GM12892 (cell line): ENCODE data around the gene NT5C1A.

Experiments used
- DNase-seq: peaks from one replicate; pipeline ENCODE4 v3.0.0; 2011; ENCODE audit not compliant: insufficient read length
- FAIRE-seq: peaks from 2 replicates; lab custom pipeline; 2011; peaks lifted over from hg19 to GRCh38; lab: Jason Lieb, UNC
- POLR2A ChIP-seq: IDR thresholded peaks from 2 replicates; pipeline ENCODE4 v1.6.1; 2011; ENCODE audit warnings: low read depth, low read length, control low read depth
- POLR2AphosphoS5 ChIP-seq: IDR thresholded peaks from 2 replicates; pipeline ENCODE4 v1.6.1; 2011; ENCODE audit warnings: low read depth, low read length, control low read depth
- TAF1 ChIP-seq: IDR thresholded peaks from 2 replicates; pipeline ENCODE4 v1.6.1; 2011; ENCODE audit warnings: low read depth, mild to moderate bottlenecking, control low read depth, low read length, borderline replicate concordance

The NT5C1A gene

DNA sequence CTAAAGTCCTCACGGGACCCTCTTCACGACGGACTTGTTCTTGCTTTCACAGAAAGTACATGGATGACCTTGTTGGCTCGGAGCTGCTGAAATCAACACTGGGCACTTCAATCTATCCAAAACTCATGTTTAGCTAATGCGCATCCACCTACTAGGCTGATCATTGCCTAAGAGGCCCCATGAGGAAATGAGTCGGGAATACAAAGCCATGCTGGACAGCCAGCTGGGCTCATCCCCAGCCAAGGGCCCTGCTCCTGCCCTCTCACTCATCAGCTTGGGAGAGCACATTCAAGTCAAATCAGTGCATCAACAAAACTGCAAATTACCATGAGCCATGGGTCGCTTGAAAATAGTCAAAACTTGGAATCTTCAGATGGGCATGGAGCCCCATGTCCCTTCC, 17.6 kb downstream of the NT5C1A start:
- DNase-seq: no peak
- no peak for TF ChIP-seq POLR2AphosphoS5
- FAIRE-seq: no peak

DNA sequence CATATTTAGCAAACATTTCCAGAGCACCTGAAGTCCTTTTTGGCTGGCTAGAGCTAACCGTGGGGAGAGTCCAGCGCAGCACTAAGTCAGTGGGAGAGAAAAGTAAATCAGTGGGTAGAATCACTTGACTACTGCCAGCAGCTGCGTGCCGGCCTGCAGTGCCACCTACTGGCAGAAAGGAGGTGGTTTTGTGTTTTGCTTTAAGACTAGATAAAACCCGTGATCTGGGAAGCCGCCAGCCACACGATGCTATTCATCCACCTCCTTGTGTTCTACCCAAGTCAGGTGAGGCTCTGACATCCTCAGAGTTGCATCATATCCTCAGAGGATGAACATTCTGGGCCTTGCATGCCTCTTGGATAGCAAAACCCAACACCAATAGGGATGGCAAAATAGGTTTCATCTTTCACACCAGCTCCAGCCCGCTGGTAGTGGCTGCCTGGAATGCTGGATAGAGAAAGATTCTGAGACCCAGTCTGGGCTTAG, 18.3 kb downstream of the NT5C1A start:
- FAIRE-seq: peak; percentile 97
- no peak for DNase-seq
- TF ChIP-seq POLR2A (no peak), TAF1 (no peak), POLR2AphosphoS5 (no peak)

GRCh38 chr1:39652554-39652953, 19.4 kb downstream of the NT5C1A start:
- DNase-seq (no peak), FAIRE-seq (no peak)
- TF ChIP-seq POLR2A: no peak
- no peak for TF ChIP-seq TAF1
- TF ChIP-seq POLR2AphosphoS5: no peak

DNA sequence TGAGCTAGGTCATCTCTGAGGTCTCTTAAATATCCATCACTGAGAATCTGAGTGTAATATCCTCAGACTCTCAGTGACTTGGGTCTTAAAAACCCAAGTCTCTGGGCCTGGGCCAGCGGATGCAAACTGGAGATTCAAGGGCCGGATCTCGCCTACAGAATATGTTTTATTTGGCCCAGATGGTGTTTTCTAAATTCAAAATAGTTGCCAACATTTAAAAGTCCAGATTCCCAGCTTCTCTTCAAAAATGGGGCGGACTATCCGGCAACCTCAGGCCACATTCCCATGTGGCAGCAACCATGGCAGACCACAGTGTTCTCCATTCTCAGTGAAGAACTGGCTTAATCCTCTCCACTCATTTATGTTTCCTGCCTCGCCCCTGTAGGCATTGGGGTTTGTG, 19.8 kb downstream of the NT5C1A start:
- no peak for TF ChIP-seq POLR2AphosphoS5
- no peak for TF ChIP-seq POLR2A
- no peak for TF ChIP-seq TAF1
- FAIRE-seq (no peak), DNase-seq (no peak)

DNA sequence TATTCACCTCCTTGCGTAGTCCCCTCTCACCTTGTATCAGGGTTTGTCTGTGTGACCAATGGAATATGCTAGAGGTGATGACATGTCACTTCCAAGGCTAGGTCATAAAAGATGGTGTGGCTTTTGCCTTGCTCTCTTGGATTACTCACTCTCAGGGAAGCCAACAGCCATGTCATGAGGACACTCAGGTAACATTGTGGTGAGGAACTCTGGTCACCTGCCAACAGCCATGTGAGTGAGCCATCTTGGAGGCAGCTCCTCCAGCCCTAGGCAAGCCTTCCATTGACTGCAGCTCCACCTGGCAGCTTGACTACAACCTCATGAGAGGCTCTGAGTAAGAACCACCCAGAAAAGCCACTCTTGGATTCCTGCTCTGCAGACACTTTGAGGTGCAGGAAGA, 21.5 kb downstream of the NT5C1A start:
- DNase-seq (no peak), FAIRE-seq (no peak)
- TF ChIP-seq POLR2A: no peak
- no peak for TF ChIP-seq TAF1
- TF ChIP-seq POLR2AphosphoS5: no peak

- FAIRE-seq (no peak), DNase-seq (no peak)
- TF ChIP-seq POLR2AphosphoS5: no peak
- TF ChIP-seq POLR2A: no peak
- no peak for TF ChIP-seq TAF1
Observed at GRCh38 chr1:39649636-39650185, 22.2 kb downstream of the NT5C1A start.

- TF ChIP-seq POLR2A: no peak
- DNase-seq: no peak
- no peak for FAIRE-seq
Observed at GRCh38 chr1:39648496-39648895, 23.4 kb downstream of the NT5C1A start.

GRCh38 chr1:39647247-39647646, 24.7 kb downstream of the NT5C1A start:
- DNase-seq: no peak
- no peak for TF ChIP-seq POLR2A
- no peak for TF ChIP-seq POLR2AphosphoS5
- no peak for TF ChIP-seq TAF1
- no peak for FAIRE-seq

DNA sequence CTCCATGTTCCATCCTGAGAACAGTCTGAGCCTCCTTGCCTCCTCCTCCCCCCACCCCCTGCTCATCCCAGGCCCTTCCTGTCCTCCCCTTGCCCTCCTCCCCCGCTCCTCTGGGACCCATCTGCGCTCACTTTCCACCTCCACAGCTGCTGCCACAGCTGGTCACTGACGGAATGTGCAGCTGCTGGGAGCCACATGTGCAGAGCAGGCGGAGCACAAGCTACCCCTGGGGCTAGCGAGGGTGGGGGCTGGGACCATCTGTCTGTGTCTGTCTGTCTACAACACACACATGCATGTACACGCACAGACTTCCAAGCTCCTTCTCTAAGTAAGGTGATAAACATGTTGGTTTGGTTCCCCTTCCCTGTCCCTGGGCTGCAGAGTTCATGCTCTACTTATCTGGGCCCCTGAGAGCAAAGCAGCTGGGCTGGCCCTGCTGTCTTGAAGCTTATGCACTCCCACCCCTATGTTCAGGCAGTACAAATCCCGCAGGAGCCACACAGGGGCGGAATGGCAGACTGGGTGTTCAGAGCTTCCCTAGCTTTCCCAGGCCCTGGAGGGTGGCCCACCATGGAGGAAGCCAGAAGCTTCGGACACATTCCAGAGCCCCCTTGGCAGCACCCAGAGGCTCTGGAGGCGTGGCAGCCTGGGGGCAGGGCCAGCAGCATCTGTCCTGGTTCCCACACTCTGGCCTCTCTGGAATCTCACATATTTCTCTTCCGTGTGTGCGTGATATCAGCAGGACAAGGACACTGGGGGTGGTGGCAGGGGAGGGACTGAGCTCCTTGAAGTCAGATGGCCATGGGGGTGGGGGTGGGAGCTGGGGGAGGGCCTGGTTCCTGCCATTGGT, 25.4 kb downstream of the NT5C1A start:
- no peak for FAIRE-seq
- TF ChIP-seq POLR2AphosphoS5: no peak
- TF ChIP-seq POLR2A: no peak
- TF ChIP-seq TAF1: no peak
- no peak for DNase-seq

DNA sequence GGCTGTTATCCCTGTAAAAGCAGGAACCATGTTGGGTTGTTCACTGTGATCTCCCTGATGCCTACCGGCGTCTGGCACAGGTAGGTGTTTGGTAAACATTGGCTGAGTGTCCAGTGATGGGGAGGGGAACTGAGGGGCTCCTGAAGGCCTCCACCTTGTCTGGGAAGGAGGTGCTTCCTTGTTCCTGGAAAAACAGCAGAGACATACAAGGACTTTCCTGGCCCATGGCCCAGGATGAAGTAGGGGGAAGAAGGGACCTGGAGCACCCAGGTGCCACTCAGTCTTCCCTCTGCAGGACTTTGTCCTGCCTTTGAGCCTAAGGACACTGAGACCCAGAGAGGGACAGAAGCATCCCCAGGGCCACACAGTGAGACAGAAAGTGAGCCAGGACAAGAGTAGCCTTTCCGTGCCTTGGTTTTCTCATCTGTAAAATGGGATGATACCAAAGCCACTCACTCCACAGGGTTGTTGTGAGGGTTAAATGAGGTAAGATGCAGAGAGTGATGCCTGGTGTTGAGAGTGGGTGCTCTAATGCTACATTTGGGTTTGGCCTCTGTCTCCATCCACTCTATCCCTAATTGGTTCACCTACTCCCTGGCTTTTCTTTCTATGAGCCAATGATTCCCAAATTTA, 26.4 kb downstream of the NT5C1A start:
- TF ChIP-seq POLR2AphosphoS5 (no peak), POLR2A (no peak), TAF1 (no peak)
- FAIRE-seq: no peak

GRCh38 chr1:39643705-39644104, 28.2 kb downstream of the NT5C1A start:
- no peak for TF ChIP-seq TAF1
- TF ChIP-seq POLR2A: no peak
- no peak for TF ChIP-seq POLR2AphosphoS5
- no peak for FAIRE-seq
- no peak for DNase-seq

More for the DNA sequence above, 26.4 kb downstream of the NT5C1A start:
- DNase-seq: no peak

- no peak for DNase-seq
- TF ChIP-seq POLR2A: no peak
- no peak for TF ChIP-seq POLR2AphosphoS5
- no peak for TF ChIP-seq TAF1
- no peak for FAIRE-seq
Observed at GRCh38 chr1:39642796-39643195, 29.1 kb downstream of the NT5C1A start.
